Measurements from ENCODE around the gene TOPAZ1.

Gene TOPAZ1

GRCh38 chr3:44241706-44242105 is at the start of gene TOPAZ1:
TSS of gene TOPAZ1 (plus strand) at chr3:44241886. CDS start at chr3:44242054, 168 bp downstream.
- no peak for DNase-seq (ENCODE audit: low spot score)

GRCh38 chr3:44198284-44199269 is 43.1 kb upstream of the TOPAZ1 start:
- peak; percentile 60 for DNase-seq (ENCODE audit: low spot score)

DNA sequence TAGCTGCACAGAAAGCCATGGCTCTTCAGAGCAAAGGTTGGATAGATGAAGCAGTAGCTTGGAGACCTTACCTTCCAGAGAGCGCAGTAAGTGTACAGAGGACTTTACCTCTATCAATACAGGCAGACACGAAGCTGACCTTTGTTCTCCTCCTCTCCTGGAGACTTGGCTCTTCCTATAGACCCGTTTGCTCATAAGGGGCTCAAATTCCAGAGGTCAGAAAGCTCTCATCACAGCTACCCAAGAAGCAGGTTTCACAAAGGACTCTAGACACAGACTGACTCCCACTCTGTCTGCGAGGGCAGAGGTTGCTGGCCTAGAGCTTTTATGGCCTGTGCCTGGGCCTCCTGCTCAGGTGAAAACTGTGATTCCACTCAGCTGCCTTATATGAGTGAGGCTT is 35.4 kb upstream of the TOPAZ1 start:
- DNase-seq (ENCODE audit: low spot score) = no peak

GRCh38 chr3:44206862-44207652 is 34.6 kb upstream of the TOPAZ1 start:
- no peak for DNase-seq (ENCODE audit: low spot score)

GRCh38 chr3:44208086-44208485 is 33.6 kb upstream of the TOPAZ1 start:
- peak; percentile 11 for DNase-seq (ENCODE audit: low spot score)

DNA sequence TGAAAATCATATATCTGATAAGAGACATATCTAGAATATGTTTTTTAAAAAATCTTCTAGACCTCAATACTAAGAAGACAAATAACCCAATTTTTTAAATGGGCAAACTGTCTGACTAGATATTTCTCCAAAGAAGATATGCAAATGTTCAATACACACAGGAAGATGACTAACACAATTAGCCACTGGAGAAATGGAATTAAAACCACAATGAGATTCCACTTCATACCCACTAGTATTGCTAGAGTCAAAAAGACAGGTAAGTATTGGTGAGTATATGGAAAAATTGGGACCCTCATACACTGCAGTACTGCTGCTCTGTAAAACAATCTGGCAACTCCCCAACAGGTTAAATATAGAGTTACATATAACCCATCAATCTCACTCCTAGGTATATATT is 33.1 kb upstream of the TOPAZ1 start:
- DNase-seq (ENCODE audit: low spot score) = no peak

GRCh38 chr3:44210967-44211366 is 30.7 kb upstream of the TOPAZ1 start:
- no peak for DNase-seq (ENCODE audit: low spot score)

- no peak for DNase-seq (ENCODE audit: low spot score)
These were observed 19.3 kb upstream of the TOPAZ1 start for GRCh38 chr3:44222337-44222736.

DNA sequence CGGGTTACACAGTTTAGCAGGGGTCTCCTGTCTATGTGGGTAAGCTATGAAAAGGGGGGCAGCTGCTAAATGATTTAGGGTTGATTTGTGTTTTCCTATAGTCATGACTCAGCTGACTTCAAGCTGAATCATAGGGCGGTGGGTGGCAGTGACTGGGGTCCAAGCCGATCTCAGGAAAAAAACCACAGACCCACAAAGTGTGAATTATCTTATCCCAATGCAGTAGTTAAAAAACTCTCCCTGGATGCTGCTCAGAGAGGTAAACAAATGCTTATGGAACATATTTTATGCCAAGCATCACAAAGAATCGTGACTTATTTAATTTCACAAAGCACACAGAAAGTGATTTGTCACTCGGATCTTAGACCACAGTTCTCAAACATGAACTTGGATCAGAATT is 18.4 kb upstream of the TOPAZ1 start:
- DNase-seq (ENCODE audit: low spot score) = no peak

- no peak for DNase-seq (ENCODE audit: low spot score)
These were observed 17.6 kb upstream of the TOPAZ1 start for GRCh38 chr3:44224131-44224530.

GRCh38 chr3:44226573-44226972 is 15.1 kb upstream of the TOPAZ1 start:
- DNase-seq (ENCODE audit: low spot score) = no peak

DNA sequence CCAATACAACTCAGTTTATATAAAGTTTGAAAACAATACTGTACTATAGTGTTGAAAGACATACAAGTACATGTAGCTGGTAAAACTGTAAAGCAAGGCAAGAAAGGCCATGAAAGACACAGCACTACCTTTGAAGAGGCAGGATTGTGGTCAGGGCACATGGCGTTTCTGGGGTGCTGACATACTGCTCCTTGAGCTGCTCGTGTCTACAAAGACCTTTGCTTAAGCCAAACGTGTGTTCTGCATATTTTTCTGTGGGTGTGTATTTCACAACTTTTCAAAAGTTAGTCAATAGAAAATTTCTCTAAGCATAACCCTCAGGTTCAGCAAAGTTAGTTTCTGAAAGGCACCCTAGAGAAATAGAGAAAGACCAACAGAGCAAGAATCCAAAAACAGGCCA is 14.1 kb upstream of the TOPAZ1 start:
- no peak for DNase-seq (ENCODE audit: low spot score)

GRCh38 chr3:44228900-44229299 is 12.8 kb upstream of the TOPAZ1 start:
- DNase-seq (ENCODE audit: low spot score) = no peak

DNA sequence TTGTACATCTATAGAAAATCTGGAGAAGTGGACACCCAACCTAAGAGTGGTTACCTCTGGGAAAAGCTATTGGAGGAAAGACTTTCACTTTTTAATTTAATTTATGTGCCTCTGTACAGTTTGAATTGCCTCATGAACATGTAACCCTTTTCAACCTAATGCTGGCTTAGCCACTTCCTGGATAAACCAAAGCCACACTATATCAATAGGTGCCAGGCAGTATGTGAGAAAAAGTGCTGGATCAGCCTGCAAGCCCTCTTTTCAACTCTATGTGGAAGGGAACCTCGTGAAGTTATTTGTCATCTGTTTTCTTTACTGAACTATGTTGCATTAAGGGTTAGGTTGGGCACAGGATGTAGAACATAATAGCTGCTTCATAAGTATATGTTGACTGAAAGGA is 9.3 kb upstream of the TOPAZ1 start:
- no peak for DNase-seq (ENCODE audit: low spot score)

DNA sequence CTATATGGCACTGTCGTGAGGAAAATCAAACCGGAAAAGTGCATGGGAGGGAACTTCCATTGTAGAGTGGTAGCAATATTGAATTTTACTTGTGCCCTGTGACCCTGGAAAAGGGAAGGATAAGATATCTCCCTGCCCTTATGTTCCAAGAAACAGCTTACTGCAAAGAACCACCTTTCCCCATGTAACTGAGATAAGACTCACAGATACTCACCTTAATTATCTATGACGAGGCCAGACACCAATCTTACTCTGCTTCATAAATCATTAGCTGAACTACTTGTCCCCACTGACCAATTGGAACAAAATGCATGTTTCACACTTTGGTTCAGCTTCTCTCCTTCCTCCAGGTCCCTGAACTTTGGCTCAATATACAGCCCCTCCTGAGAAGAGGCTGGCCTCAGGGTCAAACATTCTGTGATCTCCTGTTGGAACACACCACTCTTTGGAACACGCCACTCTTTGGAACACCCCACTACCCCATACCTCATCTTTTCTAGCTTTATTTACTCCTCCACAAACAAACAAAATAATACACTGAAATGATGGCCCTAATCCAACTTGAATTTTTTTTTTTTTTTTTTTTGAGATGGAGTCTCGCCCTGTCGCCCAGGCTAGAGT is 6.9 kb upstream of the TOPAZ1 start:
- DNase-seq (ENCODE audit: low spot score) = no peak

GRCh38 chr3:44235604-44236484 is 5.8 kb upstream of the TOPAZ1 start:
- DNase-seq (ENCODE audit: low spot score) = peak; percentile 65

DNA sequence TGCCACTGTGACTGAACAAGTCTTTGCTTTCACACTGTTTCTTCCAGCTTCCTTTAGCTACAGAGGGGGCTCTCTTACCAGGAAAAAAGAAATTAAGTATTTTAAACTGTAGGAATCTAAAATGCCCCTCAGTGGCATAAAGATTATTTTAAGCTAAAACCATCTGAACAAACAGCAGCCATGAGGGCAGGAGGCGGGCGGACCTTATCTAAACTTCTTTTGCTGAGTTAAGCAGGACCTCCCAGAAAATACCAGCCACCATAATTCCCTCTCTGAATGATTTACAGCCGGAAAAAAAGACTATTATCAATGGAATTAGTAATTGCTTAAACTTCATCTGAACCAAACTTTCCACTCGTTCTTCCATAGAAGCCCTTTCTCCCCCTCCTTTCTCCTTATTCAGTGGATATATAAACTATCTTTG is 5.2 kb upstream of the TOPAZ1 start:
- no peak for DNase-seq (ENCODE audit: low spot score)

- no peak for DNase-seq (ENCODE audit: low spot score)
These were observed 4.5 kb upstream of the TOPAZ1 start for GRCh38 chr3:44237161-44237560.

- DNase-seq (ENCODE audit: low spot score) = no peak
These were observed 4.0 kb upstream of the TOPAZ1 start for GRCh38 chr3:44237665-44238064.

DNA sequence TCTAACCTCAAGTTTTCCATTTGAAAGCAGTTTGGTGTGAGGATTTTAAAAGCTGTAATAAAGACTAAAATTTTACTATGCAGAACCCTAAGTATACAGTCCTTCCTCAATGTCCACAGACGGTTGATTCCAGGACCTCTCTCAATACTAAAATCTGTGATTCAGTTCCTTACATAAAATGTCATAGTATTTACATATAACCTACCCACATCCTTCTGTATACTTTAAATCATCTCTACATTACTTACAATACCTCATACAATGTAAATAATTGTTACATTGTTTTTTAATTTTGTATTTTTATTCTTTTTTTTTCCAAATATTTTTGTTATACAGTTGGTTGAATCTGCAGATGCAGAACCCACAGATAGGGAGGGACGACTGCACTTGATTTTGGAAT is 2.8 kb upstream of the TOPAZ1 start:
- no peak for DNase-seq (ENCODE audit: low spot score)

GRCh38 chr3:44240061-44240460 is 1.6 kb upstream of the TOPAZ1 start:
- DNase-seq (ENCODE audit: low spot score) = no peak

DNA sequence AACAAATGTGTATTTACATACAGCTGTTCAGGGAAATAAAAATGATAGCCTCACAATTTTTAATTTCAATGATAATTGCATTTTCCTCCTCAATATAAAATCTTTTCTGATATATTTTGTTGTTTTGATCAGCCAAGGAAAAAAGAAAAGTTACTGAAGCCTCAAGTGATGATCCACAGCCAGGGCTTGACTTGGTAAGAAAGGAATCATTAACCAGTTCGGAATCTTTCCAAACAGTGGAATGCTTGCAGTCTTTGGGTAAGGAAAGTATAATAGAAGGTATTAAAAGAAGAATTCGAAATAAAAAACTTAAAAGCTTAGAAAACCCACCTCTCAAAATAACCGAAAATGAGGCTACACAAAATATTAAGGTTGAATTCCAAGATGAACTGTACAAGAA is 1.0 kb downstream of the TOPAZ1 start:
- DNase-seq (ENCODE audit: low spot score) = no peak
